H1 (cell line): ENCODE measurements around the gene DHFR2. TPM values are rescaled to one million over a fixed set of nuclear protein-coding genes. Genes with fewer than 3 reads are reported as not detected.

Experiments
- CTCF ChIA-PET: fragments of 300-600 bp; sonication (Branson Sonifier 250); formaldehyde crosslinking; loops from one replicate; lab custom pipeline; 2021; ENCODE audit not compliant: partially characterized antibody; lab: Charles Lee
- POLR2A ChIA-PET: fragments of 300-600 bp; sonication (Branson Sonifier 250); formaldehyde crosslinking; loops from one replicate; lab custom pipeline; 2021; ENCODE audit warnings: inconsistent platforms; ENCODE audit not compliant: partially characterized antibody; lab: Charles Lee
- DNase-seq, 2 experiments: peaks; one replicate each; pipeline versions ENCODE4 v3.0.0 to v3.0.0-alpha.2; 2010 to 2022; ENCODE audit warnings: low spot score in 2 of 2, low read depth in 1 of 2, mixed read lengths in 1 of 2
- FAIRE-seq: peaks from 2 replicates; lab custom pipeline; 2011; peaks lifted over from hg19 to GRCh38; lab: Jason Lieb, UNC
- H2AFZ ChIP-seq: 2 replicates; pipeline ENCODE4 v1.8.1; 2012; ENCODE audit warnings: low read length, inconsistent platforms
- H2AK5ac ChIP-seq: 2 replicates; pipeline ENCODE4 v1.6.1; 2013; ENCODE audit warnings: low read depth, low read length
- H2BK120ac ChIP-seq: replicated peaks from 2 replicates; pipeline ENCODE3; 2013; ENCODE audit warnings: low read depth, low read length, inconsistent platforms
- H2BK12ac ChIP-seq: 2 replicates; pipeline ENCODE4 v1.6.1; 2013; ENCODE audit warnings: low read depth, low read length
- H2BK15ac ChIP-seq: 2 replicates; pipeline ENCODE4 v1.6.1; 2013; ENCODE audit warnings: low read length
- H2BK20ac ChIP-seq: 2 replicates; pipeline ENCODE4 v1.6.1; 2013; ENCODE audit warnings: low read length
- H2BK5ac ChIP-seq: 2 replicates; pipeline ENCODE4 v1.6.1; 2013; ENCODE audit warnings: low read depth, low read length
- H3K14ac ChIP-seq: 2 replicates; pipeline ENCODE4 v1.6.1; 2013; ENCODE audit warnings: inconsistent platforms; ENCODE audit not compliant: insufficient read length
- H3K18ac ChIP-seq: 2 replicates; pipeline ENCODE4 v1.6.1; 2013; ENCODE audit warnings: low read length; ENCODE audit errors: extremely low read depth
- H3K23ac ChIP-seq: 2 replicates; pipeline ENCODE4 v1.6.1; 2013; ENCODE audit warnings: inconsistent platforms; ENCODE audit not compliant: insufficient read length
- H3K23me2 ChIP-seq: 2 replicates; pipeline ENCODE4 v1.6.1; 2013; ENCODE audit warnings: low read depth, low read length
- H3K27ac ChIP-seq: 2 replicates; pipeline ENCODE4 v1.6.1; 2011; ENCODE audit warnings: low read depth, low read length, inconsistent platforms
- H3K27me3 ChIP-seq, 4 experiments: replicated peaks in 1 of 4; 1 replicate in 1 of 4; 2 replicates in 3 of 4; pipeline versions ENCODE4 v1.6.1 to v1.8.1; 2011 to 2013; ENCODE audit warnings: low read length in 3 of 4, mild to moderate bottlenecking in 3 of 4, inconsistent platforms in 2 of 4, mixed read lengths in 2 of 4, moderate library complexity in 1 of 4; ENCODE audit not compliant: control insufficient read depth in 3 of 4, insufficient read depth in 3 of 4; ENCODE audit errors: extremely low read depth in 1 of 4
- H3K36me3 ChIP-seq, 4 experiments: 2 replicates each; pipeline versions ENCODE4 v1.6.1 to v1.8.1; 2011 to 2013; ENCODE audit warnings: mild to moderate bottlenecking in 4 of 4, low read length in 3 of 4, moderate library complexity in 2 of 4, control low read depth in 1 of 4, inconsistent platforms in 1 of 4; ENCODE audit not compliant: insufficient read depth in 4 of 4, control insufficient read depth in 2 of 4
- H3K4ac ChIP-seq: replicated peaks from 2 replicates; pipeline ENCODE3; 2013; ENCODE audit warnings: low read length, low read depth, mixed read lengths, inconsistent platforms; ENCODE audit not compliant: insufficient read length
- H3K4me1 ChIP-seq, 4 experiments: replicated peaks in 1 of 4; 1 replicate in 1 of 4; 2 replicates in 3 of 4; pipeline versions ENCODE4 v1.6.1 to v1.8.1; 2011 to 2013; ENCODE audit warnings: low read length in 3 of 4, inconsistent platforms in 2 of 4, mixed read lengths in 1 of 4; ENCODE audit not compliant: insufficient read depth in 4 of 4, control insufficient read depth in 3 of 4
- H3K4me2 ChIP-seq, 2 experiments: 2 replicates each; pipeline versions ENCODE4 v1.6.1 to v1.8.1; 2011 to 2013; ENCODE audit warnings: low read depth in 2 of 2, low read length in 2 of 2, control low read depth in 1 of 2, inconsistent platforms in 1 of 2, mild to moderate bottlenecking in 1 of 2; ENCODE audit not compliant: insufficient read depth in 1 of 2
- H3K4me3 ChIP-seq, 4 experiments: fragments of 200-600, 300-600 bp in 1 of 4; sonication (generic), shearing (Covaris generic), sonication (Bioruptor Twin) in 1 of 4; 2 replicates each; pipeline versions ENCODE4 v1.5.1 to v1.8.1; 2011 to 2016; ENCODE audit warnings: low read length in 4 of 4, low read depth in 3 of 4, control low read depth in 2 of 4, inconsistent platforms in 2 of 4, mild to moderate bottlenecking in 2 of 4, mixed read lengths in 1 of 4, moderate library complexity in 1 of 4; ENCODE audit not compliant: insufficient read depth in 2 of 4; ENCODE audit errors: extremely low read depth in 1 of 4
- H3K56ac ChIP-seq: replicated peaks from 2 replicates; pipeline ENCODE3; 2013; ENCODE audit warnings: low read depth, mild to moderate bottlenecking, mixed read lengths, low read length, inconsistent platforms; ENCODE audit not compliant: insufficient read length
- H3K79me1 ChIP-seq: 2 replicates; pipeline ENCODE4 v1.6.1; 2013; ENCODE audit warnings: low read depth, low read length, control low read depth
- H3K79me2 ChIP-seq, 2 experiments: 2 replicates each; pipeline versions ENCODE4 v1.6.1 to v1.8.1; 2012 to 2013; ENCODE audit warnings: low read length in 2 of 2, mild to moderate bottlenecking in 2 of 2, inconsistent platforms in 1 of 2; ENCODE audit not compliant: insufficient read depth in 2 of 2, control insufficient read depth in 1 of 2
- H3K9ac ChIP-seq, 4 experiments: replicated peaks in 1 of 4; 1 replicate in 1 of 4; 2 replicates in 3 of 4; pipeline versions ENCODE4 v1.6.1 to v1.8.1; 2011 to 2013; ENCODE audit warnings: low read depth in 3 of 4, low read length in 3 of 4, control low read depth in 2 of 4, mild to moderate bottlenecking in 2 of 4, moderate library complexity in 2 of 4, inconsistent platforms in 1 of 4; ENCODE audit errors: extremely low read depth in 1 of 4
- H3K9me3 ChIP-seq, 2 experiments: 2 replicates each; pipeline versions ENCODE4 v1.6.1 to v1.8.1; 2012 to 2013; ENCODE audit warnings: mild to moderate bottlenecking in 2 of 2, moderate library complexity in 2 of 2, control low read depth in 1 of 2, inconsistent platforms in 1 of 2, low read depth in 1 of 2, low read length in 1 of 2, mixed read lengths in 1 of 2; ENCODE audit not compliant: insufficient read depth in 2 of 2
- H4K20me1 ChIP-seq, 2 experiments: replicated peaks in 1 of 2; 2 replicates each; pipeline versions ENCODE3 to v1.8.1; 2011 to 2013; ENCODE audit warnings: inconsistent platforms in 2 of 2, low read length in 2 of 2, mild to moderate bottlenecking in 1 of 2; ENCODE audit not compliant: insufficient read depth in 2 of 2, control insufficient read depth in 1 of 2
- H4K5ac ChIP-seq: 2 replicates; pipeline ENCODE4 v1.6.1; 2013; ENCODE audit warnings: low read length, low read depth, mixed read lengths, inconsistent platforms; ENCODE audit not compliant: insufficient read length
- H4K8ac ChIP-seq: 2 replicates; pipeline ENCODE4 v1.8.0; 2013; ENCODE audit warnings: mild to moderate bottlenecking, moderate library complexity, low read length, inconsistent platforms; ENCODE audit not compliant: insufficient read depth; ENCODE audit errors: extremely low read depth
- H4K91ac ChIP-seq: replicated peaks from 2 replicates; pipeline ENCODE3; 2013; ENCODE audit warnings: low read length, mixed read lengths, inconsistent platforms; ENCODE audit not compliant: insufficient read length
- BCL11A ChIP-seq, 2 experiments: IDR thresholded peaks; one replicate each; pipeline ENCODE4 v1.6.1; 2011; ENCODE audit warnings: low read depth in 2 of 2, low read length in 2 of 2, mild to moderate bottlenecking in 2 of 2
- CBX5 ChIP-seq: fragments of 300-800, 300-1000 bp; sonication (generic); IDR thresholded peaks from 2 replicates; pipeline ENCODE4 v1.7.1; 2016; ENCODE audit warnings: antibody characterized with exemption, low read length, low read depth
- GABPA ChIP-seq: IDR thresholded peaks from 2 replicates; pipeline ENCODE4 v1.6.1; 2011; ENCODE audit warnings: mild to moderate bottlenecking, low read length, moderate library complexity, borderline replicate concordance; ENCODE audit not compliant: insufficient read depth
- GTF2F1 ChIP-seq: IDR thresholded peaks from 2 replicates; pipeline ENCODE4 v1.6.1; 2012; ENCODE audit warnings: low read depth, low read length, improper control_type of control experiment, borderline replicate concordance
- MAFK ChIP-seq: IDR thresholded peaks from 2 replicates; pipeline ENCODE4 v1.6.1; 2012; ENCODE audit warnings: low read depth, mild to moderate bottlenecking, improper control_type of control experiment, low read length
- NRF1 ChIP-seq: IDR thresholded peaks from 2 replicates; pipeline ENCODE4 v1.6.1; 2011; ENCODE audit warnings: mild to moderate bottlenecking, low read depth, low read length, improper control_type of control experiment
- PHF8 ChIP-seq: fragments of 200-600 bp; sonication (generic); conservative IDR thresholded peaks from 2 replicates; pipeline ENCODE4 v1.7.1; 2012; ENCODE audit warnings: low read depth, mild to moderate bottlenecking, inconsistent platforms, low read length, moderate library complexity
- POLR2A ChIP-seq, 2 experiments: IDR thresholded peaks; 1 replicate in 1 of 2; 2 replicates in 1 of 2; pipeline ENCODE4 v1.6.1; 2011; ENCODE audit warnings: low read depth in 2 of 2, low read length in 2 of 2, mild to moderate bottlenecking in 2 of 2; ENCODE audit errors: control extremely low read depth in 1 of 2
- SIN3A ChIP-seq, 2 experiments: IDR thresholded peaks in 1 of 2; conservative IDR thresholded peaks in 1 of 2; 2 replicates each; pipeline ENCODE4 v1.6.1; 2011 to 2012; ENCODE audit warnings: low read length in 2 of 2, improper control_type of control experiment in 1 of 2, low read depth in 1 of 2, mild to moderate bottlenecking in 1 of 2
- SIRT6 ChIP-seq: IDR thresholded peaks from one replicate; pipeline ENCODE4 v1.7.1; 2012; ENCODE audit warnings: low read length, inconsistent platforms
- TAF1 ChIP-seq: IDR thresholded peaks from 2 replicates; pipeline ENCODE4 v1.6.1; 2011; ENCODE audit warnings: mild to moderate bottlenecking, low read depth, low read length
- TAF7 ChIP-seq: optimal IDR thresholded peaks from 2 replicates; pipeline ENCODE3; 2011; ENCODE audit warnings: low read depth, mild to moderate bottlenecking, inconsistent platforms, low read length, moderate library complexity, borderline replicate concordance
- WGBS, 2 experiments: shearing (Covaris generic) in 1 of 2; methylation state at CpG; one replicate each; pipeline versions ENCODE4 v1.1.6 to v1.1.7; 2013 to 2015; ENCODE audit warnings: low lambda C conversion rate in 2 of 2, mixed read lengths in 2 of 2, inconsistent platforms in 1 of 2, low coverage in 1 of 2, missing lambda C conversion rate in 1 of 2; ENCODE audit not compliant: insufficient replicate concordance in 2 of 2, insufficient coverage in 1 of 2, insufficient read length in 1 of 2; ENCODE audit errors: extremely low coverage in 1 of 2, missing lambda C conversion rate in 1 of 2; 5-methylcytosine and 5-hydroxymethylcytosine counted together
- polyA plus RNA-seq, 7 experiments: library from polyadenylated mRNA; depleted of rRNA in 3 of 7; stranded (reverse) in 5 of 7; unstranded in 2 of 7; fragments of >200 nt in 5 of 7; fragments of 200-250 nt in 2 of 7; gene quantifications; 1 replicate in 5 of 7; 2 replicates in 1 of 7; 4 replicates in 1 of 7; pipeline versions ENCODE4 v1.2.1 to v1.2.3, GENCODE V29; 2011 to 2013; ENCODE audit warnings: missing spikeins in 2 of 7, mixed read lengths in 2 of 7
- total RNA-seq: library from RNA; stranded (reverse); fragmentation: NEBNext Ultra II Directional; extraction: Animal tissue kit (Norgen Biotek cat#: 25700); gene quantifications from 2 replicates; pipeline ENCODE4 v1.2.1, GENCODE V29; 2021
- TF ChIP-seq, protein P1 (sequence below): IDR thresholded peaks from 2 replicates; pipeline ENCODE4 v1.6.1; 2012; ENCODE audit warnings: low read length, inconsistent platforms

DHFR2 gene
- total and polyA plus RNA-seq, 2 of the 8 experiments (the other 6 are each of a cell fraction or from before 2014, with no cell fraction given) = 0.59 to 2.6 TPM

DNA sequence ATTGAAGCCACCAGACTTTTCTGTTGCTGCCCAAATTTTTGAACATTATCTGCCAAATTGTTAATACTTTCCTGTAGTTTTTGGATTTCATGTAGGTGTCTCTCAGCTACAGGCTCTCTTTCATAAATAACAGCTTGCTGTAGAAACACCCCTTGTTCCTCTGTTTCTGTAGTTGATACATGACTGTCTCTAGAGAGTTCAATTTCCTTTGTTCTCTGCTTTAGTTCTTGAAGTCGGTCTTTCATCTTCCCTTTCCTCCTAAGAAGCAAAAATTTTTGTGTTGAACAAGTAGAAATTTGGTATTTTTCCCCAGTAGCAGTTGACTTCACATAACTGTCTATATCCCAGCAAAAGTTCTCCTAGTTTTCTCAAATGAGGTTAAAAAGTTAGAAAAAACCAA lies 47.7 kb downstream of the DHFR2 start:
- no peaks in the 10 kb centered on the region for H3K36me3 ChIP-seq
- H3K9ac ChIP-seq = no peak overlapping the region
- H2AK5ac ChIP-seq = no peak overlapping the region
- no peaks in the 10 kb centered on the region for H3K79me1 ChIP-seq
- no peak overlapping the region for H2BK15ac ChIP-seq
- no peak overlapping the region for H3K56ac ChIP-seq
- no peak overlapping the region for H4K5ac ChIP-seq
- H3K4me2 ChIP-seq = no peak overlapping the region
- H3K79me2 ChIP-seq = no peaks in the 10 kb centered on the region
- no peak overlapping the region for H3K4ac ChIP-seq
- no peaks in the 10 kb centered on the region for H3K9me3 ChIP-seq
- no peak overlapping the region for H2AFZ ChIP-seq
- H4K20me1 ChIP-seq = peaks cover 0 to 2% of the 10 kb centered on the region in 2 experiments
- H3K4me1 ChIP-seq = no peaks in the 10 kb centered on the region
- no peak overlapping the region for H3K4me3 ChIP-seq
- FAIRE-seq (no peak), DNase-seq (no peak)
- H3K14ac ChIP-seq = no peak overlapping the region
- no peak overlapping the region for H3K18ac ChIP-seq
- ChIA-PET POLR2A (no interaction called here), CTCF (interaction anchor here (1.3 to 2.7 kb wide), 3 partner anchors 10 to 48 kb away, joined by 3 to 11 read pairs (median 9); partner anchors contain the start of genes DHFR2 and NSUN3)
- no peak overlapping the region for H3K23ac ChIP-seq
- H3K27me3 ChIP-seq = no peaks in the 10 kb centered on the region
- H2BK120ac ChIP-seq = no peak overlapping the region
- no peak overlapping the region for H4K8ac ChIP-seq
- no peaks in the 10 kb centered on the region for H3K23me2 ChIP-seq
- H2BK12ac ChIP-seq = no peak overlapping the region
- 81% methylated on average over 1 of the region's 1 CpG; no CpG with 5 or more reads in 1 of the 2 experiments for WGBS, 2 experiments
- H2BK20ac ChIP-seq = no peak overlapping the region
- no peak overlapping the region for H4K91ac ChIP-seq
- no peak overlapping the region for H3K27ac ChIP-seq
- no peak overlapping the region for H2BK5ac ChIP-seq
- TF ChIP-seq TAF1 (no peak), SIN3A (conservative IDR thresholded peaks at IDR 0.05 in 1 of 2, IDR thresholded peaks at IDR 0.05 in 1 of 2; ENCODE audit: low read depth in 1 of 2, low read length in 2 of 2) (no peak), POLR2A (IDR thresholded peaks at IDR 0.05; ENCODE audit: control extremely low read depth in 1 of 2, low read depth in 2 of 2, low read length in 2 of 2) (no peak), TAF7 (no peak), CBX5 (no peak), GABPA (no peak), MAFK (no peak), NRF1 (no peak), PHF8 (no peak), SIRT6 (no peak), BCL11A (IDR thresholded peaks at IDR 0.05; ENCODE audit: low read depth in 2 of 2, low read length in 2 of 2) (no peak), GTF2F1 (no peak)
- TF ChIP-seq, protein P1, sequence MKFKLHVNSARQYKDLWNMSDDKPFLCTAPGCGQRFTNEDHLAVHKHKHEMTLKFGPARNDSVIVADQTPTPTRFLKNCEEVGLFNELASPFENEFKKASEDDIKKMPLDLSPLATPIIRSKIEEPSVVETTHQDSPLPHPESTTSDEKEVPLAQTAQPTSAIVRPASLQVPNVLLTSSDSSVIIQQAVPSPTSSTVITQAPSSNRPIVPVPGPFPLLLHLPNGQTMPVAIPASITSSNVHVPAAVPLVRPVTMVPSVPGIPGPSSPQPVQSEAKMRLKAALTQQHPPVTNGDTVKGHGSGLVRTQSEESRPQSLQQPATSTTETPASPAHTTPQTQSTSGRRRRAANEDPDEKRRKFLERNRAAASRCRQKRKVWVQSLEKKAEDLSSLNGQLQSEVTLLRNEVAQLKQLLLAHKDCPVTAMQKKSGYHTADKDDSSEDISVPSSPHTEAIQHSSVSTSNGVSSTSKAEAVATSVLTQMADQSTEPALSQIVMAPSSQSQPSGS = no peak
